GM23338 (cell line): ENCODE results near the gene IWS1. TPM values are rescaled to one million over a fixed set of nuclear protein-coding genes. Genes with fewer than 3 reads are reported as not detected.

Experiments
- ATAC-seq: fragments of 200-7000 bp; cut with Tn5 transposase; 3 replicates; pipeline ENCODE4 v1.9.1; 2020
- DNase-seq: peaks from one replicate; pipeline ENCODE4 v3.0.0-alpha.2; 2015; ENCODE audit warnings: low spot score
- H2AFZ ChIP-seq: fragments of 200-600 bp; sonication (generic); 2 replicates; pipeline ENCODE4 v1.8.0; 2016; ENCODE audit warnings: antibody characterized with exemption, mild to moderate bottlenecking, moderate library complexity
- H3F3A ChIP-seq: fragments of 200-600 bp; sonication (generic); replicated peaks from 2 replicates; pipeline ENCODE4 v1.8.0; 2017; ENCODE audit warnings: antibody characterized with exemption, mixed run types, low read depth
- H3K27ac ChIP-seq: fragments of 200-600 bp; sonication (generic); 2 replicates; pipeline ENCODE4 v1.6.1; 2016; ENCODE audit warnings: low read depth
- H3K27me3 ChIP-seq: fragments of 200-600 bp; sonication (generic); 2 replicates; pipeline ENCODE4 v1.8.0; 2016; ENCODE audit warnings: mild to moderate bottlenecking, mixed run types, moderate library complexity; ENCODE audit not compliant: insufficient read depth
- H3K36me3 ChIP-seq: fragments of 200-600 bp; sonication (generic); 2 replicates; pipeline ENCODE4 v1.8.0; 2016; ENCODE audit warnings: mild to moderate bottlenecking; ENCODE audit not compliant: insufficient read depth
- H3K4me1 ChIP-seq: fragments of 200-600 bp; sonication (generic); 2 replicates; pipeline ENCODE4 v1.8.0; 2016; ENCODE audit warnings: mild to moderate bottlenecking, moderate library complexity; ENCODE audit not compliant: insufficient read depth
- H3K4me2 ChIP-seq: fragments of 200-600 bp; sonication (generic); 2 replicates; pipeline ENCODE4 v1.7.1; 2017; ENCODE audit warnings: mixed run types
- H3K4me3 ChIP-seq: fragments of 200-600 bp; sonication (generic); 2 replicates; pipeline ENCODE4 v1.6.1; 2016; ENCODE audit warnings: mixed run types
- H3K79me2 ChIP-seq: fragments of 200-600 bp; sonication (generic); replicated peaks from 2 replicates; pipeline ENCODE4 v1.8.0; 2017; ENCODE audit warnings: mild to moderate bottlenecking; ENCODE audit not compliant: insufficient read depth
- H3K9me2 ChIP-seq: fragments of 200-600 bp; sonication (generic); 2 replicates; pipeline ENCODE4 v1.8.0; 2017; ENCODE audit not compliant: insufficient read depth
- H4K20me1 ChIP-seq: fragments of 200-600 bp; sonication (generic); replicated peaks from 2 replicates; pipeline ENCODE4 v1.8.0; 2017; ENCODE audit warnings: mild to moderate bottlenecking; ENCODE audit not compliant: insufficient read depth
- H3K27ac Mint-ChIP-seq: 2 replicates; pipeline ENCODE4 v1.8.0; 2020; ENCODE audit warnings: inconsistent platforms, mild to moderate bottlenecking, moderate library complexity, mixed read lengths
- H3K27me3 Mint-ChIP-seq: 3 replicates; pipeline ENCODE4 v1.8.0; 2022; ENCODE audit warnings: low read depth, mild to moderate bottlenecking, moderate library complexity, mixed read lengths, inconsistent platforms; ENCODE audit not compliant: insufficient read depth, poor library complexity
- H3K36me3 Mint-ChIP-seq: 3 replicates; pipeline ENCODE4 v1.8.0; 2021; ENCODE audit warnings: low read depth, mild to moderate bottlenecking, inconsistent platforms, moderate library complexity, mixed read lengths
- H3K4me1 Mint-ChIP-seq: 3 replicates; pipeline ENCODE4 v1.8.0; 2020; ENCODE audit warnings: mild to moderate bottlenecking, inconsistent platforms, mixed read lengths
- H3K4me3 Mint-ChIP-seq: 3 replicates; pipeline ENCODE4 v1.8.0; 2021; ENCODE audit warnings: moderate library complexity, mild to moderate bottlenecking, inconsistent platforms, mixed read lengths
- H3K9me3 Mint-ChIP-seq: 3 replicates; pipeline ENCODE4 v1.8.0; 2020; ENCODE audit warnings: moderate library complexity, mild to moderate bottlenecking, inconsistent platforms, mixed read lengths
- EZH2phosphoT487 ChIP-seq: fragments of 200-600 bp; sonication (generic); IDR thresholded peaks from one replicate; pipeline ENCODE4 v1.8.1; 2018; ENCODE audit warnings: antibody characterized with exemption; ENCODE audit not compliant: unreplicated experiment
- NANOG ChIP-seq: IDR thresholded peaks from 2 replicates; pipeline ENCODE4 v1.6.1; 2016; ENCODE audit warnings: antibody characterized with exemption, borderline replicate concordance
- polyA plus RNA-seq: library from polyadenylated mRNA; unstranded; fragments of >200 nt; fragmentation: Nextera tagmentation; extraction: Ambion mirVana; gene quantifications from 2 replicates; pipeline ENCODE4 v1.2.1, GENCODE V29; 2016
- total RNA-seq: library from RNA; depleted of rRNA; stranded (reverse); fragments of >200 nt; shearing (Covaris generic); gene quantifications from 2 replicates; pipeline ENCODE4 v1.2.3, GENCODE V29; 2014
- TF ChIP-seq, protein P1 (sequence below), 2 experiments: fragments of 200-600 bp in 1 of 2; sonication (generic) in 1 of 2; conservative IDR thresholded peaks; 2 replicates each; pipeline versions ENCODE4 v1.5.1 to v1.6.1; 2016 to 2017; ENCODE audit warnings: antibody characterized with exemption in 2 of 2, low read depth in 2 of 2, mild to moderate bottlenecking in 2 of 2, moderate library complexity in 1 of 2
- TF ChIP-seq, protein P2 (sequence below): IDR thresholded peaks from one replicate; pipeline ENCODE4 v1.6.1; 2018; ENCODE audit warnings: antibody characterized with exemption; ENCODE audit not compliant: unreplicated experiment
- TF ChIP-seq, protein P3 (sequence below): fragments of 250-450 bp; sonication (Bioruptor Pico); IDR thresholded peaks from 2 replicates; pipeline ENCODE4 v1.5.0; 2020; ENCODE audit warnings: mild to moderate bottlenecking, moderate library complexity

Gene IWS1
- total and polyA plus RNA-seq, 2 experiments from 2014 or later, result 82.8 to 97.2 TPM

DNA sequence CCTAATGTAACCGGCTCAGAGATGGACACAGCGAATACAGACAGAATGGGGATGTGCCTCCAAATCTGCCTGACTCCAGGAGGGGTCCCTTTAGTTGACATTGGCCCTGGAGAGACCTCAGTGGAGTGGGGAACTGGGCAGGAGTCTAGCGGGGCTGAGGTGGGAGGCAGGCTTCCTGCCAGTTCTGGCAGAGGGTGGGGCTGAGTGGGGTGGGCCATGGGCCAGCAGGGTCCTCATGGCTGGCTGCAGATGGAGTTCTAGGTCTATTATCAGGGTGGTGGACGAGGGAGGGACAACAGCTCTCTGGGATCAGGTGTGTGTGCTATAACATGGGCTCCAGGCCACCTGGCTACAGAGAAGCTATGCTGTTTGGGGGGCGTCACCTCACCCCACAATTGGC is 86.9 kb downstream of the IWS1 start:
- Mint-ChIP-seq H3K27me3 (peaks cover 3% of the 10 kb centered on the region), H3K9me3 (peaks cover 18% of the 10 kb centered on the region), H3K27ac (peak overlapping the region; percentile 25; the same call in 1 of the 2 replicates), H3K4me3 (no peak overlapping the region), H3K4me1 (no peaks in the 10 kb centered on the region), H3K36me3 (peaks cover 3% of the 10 kb centered on the region; the same call in 1 of the 3 replicates)
- no peak for ATAC-seq
- TF ChIP-seq, protein P1, sequence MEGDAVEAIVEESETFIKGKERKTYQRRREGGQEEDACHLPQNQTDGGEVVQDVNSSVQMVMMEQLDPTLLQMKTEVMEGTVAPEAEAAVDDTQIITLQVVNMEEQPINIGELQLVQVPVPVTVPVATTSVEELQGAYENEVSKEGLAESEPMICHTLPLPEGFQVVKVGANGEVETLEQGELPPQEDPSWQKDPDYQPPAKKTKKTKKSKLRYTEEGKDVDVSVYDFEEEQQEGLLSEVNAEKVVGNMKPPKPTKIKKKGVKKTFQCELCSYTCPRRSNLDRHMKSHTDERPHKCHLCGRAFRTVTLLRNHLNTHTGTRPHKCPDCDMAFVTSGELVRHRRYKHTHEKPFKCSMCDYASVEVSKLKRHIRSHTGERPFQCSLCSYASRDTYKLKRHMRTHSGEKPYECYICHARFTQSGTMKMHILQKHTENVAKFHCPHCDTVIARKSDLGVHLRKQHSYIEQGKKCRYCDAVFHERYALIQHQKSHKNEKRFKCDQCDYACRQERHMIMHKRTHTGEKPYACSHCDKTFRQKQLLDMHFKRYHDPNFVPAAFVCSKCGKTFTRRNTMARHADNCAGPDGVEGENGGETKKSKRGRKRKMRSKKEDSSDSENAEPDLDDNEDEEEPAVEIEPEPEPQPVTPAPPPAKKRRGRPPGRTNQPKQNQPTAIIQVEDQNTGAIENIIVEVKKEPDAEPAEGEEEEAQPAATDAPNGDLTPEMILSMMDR (conservative IDR thresholded peaks at IDR 0.05; ENCODE audit: low read depth in 2 of 2), result no peak
- TF ChIP-seq NANOG (no peak), EZH2phosphoT487 (no peak)
- TF ChIP-seq, protein P2, sequence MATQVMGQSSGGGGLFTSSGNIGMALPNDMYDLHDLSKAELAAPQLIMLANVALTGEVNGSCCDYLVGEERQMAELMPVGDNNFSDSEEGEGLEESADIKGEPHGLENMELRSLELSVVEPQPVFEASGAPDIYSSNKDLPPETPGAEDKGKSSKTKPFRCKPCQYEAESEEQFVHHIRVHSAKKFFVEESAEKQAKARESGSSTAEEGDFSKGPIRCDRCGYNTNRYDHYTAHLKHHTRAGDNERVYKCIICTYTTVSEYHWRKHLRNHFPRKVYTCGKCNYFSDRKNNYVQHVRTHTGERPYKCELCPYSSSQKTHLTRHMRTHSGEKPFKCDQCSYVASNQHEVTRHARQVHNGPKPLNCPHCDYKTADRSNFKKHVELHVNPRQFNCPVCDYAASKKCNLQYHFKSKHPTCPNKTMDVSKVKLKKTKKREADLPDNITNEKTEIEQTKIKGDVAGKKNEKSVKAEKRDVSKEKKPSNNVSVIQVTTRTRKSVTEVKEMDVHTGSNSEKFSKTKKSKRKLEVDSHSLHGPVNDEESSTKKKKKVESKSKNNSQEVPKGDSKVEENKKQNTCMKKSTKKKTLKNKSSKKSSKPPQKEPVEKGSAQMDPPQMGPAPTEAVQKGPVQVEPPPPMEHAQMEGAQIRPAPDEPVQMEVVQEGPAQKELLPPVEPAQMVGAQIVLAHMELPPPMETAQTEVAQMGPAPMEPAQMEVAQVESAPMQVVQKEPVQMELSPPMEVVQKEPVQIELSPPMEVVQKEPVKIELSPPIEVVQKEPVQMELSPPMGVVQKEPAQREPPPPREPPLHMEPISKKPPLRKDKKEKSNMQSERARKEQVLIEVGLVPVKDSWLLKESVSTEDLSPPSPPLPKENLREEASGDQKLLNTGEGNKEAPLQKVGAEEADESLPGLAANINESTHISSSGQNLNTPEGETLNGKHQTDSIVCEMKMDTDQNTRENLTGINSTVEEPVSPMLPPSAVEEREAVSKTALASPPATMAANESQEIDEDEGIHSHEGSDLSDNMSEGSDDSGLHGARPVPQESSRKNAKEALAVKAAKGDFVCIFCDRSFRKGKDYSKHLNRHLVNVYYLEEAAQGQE, result no peak
- H4K20me1 ChIP-seq, result no peaks in the 10 kb centered on the region
- no peak overlapping the region for H3K27ac ChIP-seq
- H3K36me3 ChIP-seq, result no peaks in the 10 kb centered on the region
- no peaks in the 10 kb centered on the region for H3K79me2 ChIP-seq
- H3K27me3 ChIP-seq, result no peaks in the 10 kb centered on the region
- H2AFZ ChIP-seq, result no peak overlapping the region
- no peaks in the 10 kb centered on the region for H3K4me1 ChIP-seq
- no peak overlapping the region for H3K4me3 ChIP-seq
- no peaks in the 10 kb centered on the region for H3K9me2 ChIP-seq
- H3F3A ChIP-seq, result no peaks in the 10 kb centered on the region
- H3K4me2 ChIP-seq, result no peak overlapping the region
- DNase-seq, result no peak

DNA sequence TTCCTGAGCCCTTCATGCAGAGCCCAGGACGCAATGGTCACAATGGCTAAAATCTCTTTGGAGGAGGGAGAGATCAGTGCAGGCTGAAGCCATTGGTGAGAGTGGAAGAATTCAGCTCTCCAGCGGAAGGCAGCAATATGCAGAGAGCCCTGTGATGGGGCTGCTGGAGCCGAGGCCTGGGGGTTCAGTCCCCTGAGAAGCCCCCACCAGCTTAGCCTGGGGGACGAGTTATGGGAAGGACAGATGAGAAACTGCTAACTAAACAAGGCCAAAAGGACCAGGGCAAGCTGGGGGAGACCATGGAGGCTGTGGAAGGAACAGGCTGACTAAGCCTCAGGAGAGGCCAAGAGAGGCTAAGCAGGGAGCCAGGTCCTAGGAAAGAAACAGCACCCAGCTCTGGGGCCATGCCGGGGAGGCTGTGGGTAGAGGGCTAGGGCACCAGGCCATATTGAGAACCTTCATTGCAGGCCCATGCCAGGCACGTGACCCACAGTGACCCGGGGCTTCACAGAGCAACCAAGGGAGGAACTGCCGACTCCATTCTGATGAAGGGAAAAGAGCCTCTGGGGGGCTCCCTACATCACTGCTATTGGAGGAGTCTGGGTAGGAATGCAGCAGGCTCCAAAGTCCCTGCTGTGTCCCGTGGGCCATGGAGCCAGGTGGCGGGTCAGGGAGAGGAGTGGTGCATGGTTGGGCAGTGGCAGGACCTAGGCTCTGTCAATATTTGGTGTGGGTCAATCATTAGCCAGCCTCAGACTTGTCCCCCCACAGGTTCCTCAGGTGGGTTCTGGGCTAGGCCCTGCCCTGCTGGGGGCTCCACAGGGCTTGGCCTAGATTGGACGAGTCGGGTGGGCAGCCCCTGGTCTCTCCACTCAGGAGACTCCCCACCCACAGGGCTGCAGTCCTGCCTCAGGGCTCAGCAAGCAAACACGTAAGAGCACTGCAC is 88.2 kb downstream of the IWS1 start:
- no peak overlapping the region for H3K4me3 ChIP-seq
- H3K79me2 ChIP-seq, result no peaks in the 10 kb centered on the region
- no peaks in the 10 kb centered on the region for H3K4me1 ChIP-seq
- Mint-ChIP-seq H3K9me3 (peaks cover 14% of the 10 kb centered on the region), H3K27ac (no peak overlapping the region), H3K4me1 (no peaks in the 10 kb centered on the region), H3K4me3 (no peak overlapping the region), H3K27me3 (peaks cover 5% of the 10 kb centered on the region), H3K36me3 (peaks cover 3% of the 10 kb centered on the region; the same call in 1 of the 3 replicates)
- H3K36me3 ChIP-seq, result no peaks in the 10 kb centered on the region
- no peaks in the 10 kb centered on the region for H3K9me2 ChIP-seq
- DNase-seq, result peak; percentile 38
- no peak overlapping the region for H3K4me2 ChIP-seq
- no peaks in the 10 kb centered on the region for H3K27me3 ChIP-seq
- H4K20me1 ChIP-seq, result no peaks in the 10 kb centered on the region
- no peaks in the 10 kb centered on the region for H3F3A ChIP-seq
- peak; percentile 95 for ATAC-seq
- H2AFZ ChIP-seq, result no peak overlapping the region
- TF ChIP-seq, protein P1 (conservative IDR thresholded peaks at IDR 0.05; ENCODE audit: low read depth in 2 of 2), result peak in 1 of 2 experiments; percentile 38; a peak in 1 of 4 replicates
- TF ChIP-seq, protein P3, sequence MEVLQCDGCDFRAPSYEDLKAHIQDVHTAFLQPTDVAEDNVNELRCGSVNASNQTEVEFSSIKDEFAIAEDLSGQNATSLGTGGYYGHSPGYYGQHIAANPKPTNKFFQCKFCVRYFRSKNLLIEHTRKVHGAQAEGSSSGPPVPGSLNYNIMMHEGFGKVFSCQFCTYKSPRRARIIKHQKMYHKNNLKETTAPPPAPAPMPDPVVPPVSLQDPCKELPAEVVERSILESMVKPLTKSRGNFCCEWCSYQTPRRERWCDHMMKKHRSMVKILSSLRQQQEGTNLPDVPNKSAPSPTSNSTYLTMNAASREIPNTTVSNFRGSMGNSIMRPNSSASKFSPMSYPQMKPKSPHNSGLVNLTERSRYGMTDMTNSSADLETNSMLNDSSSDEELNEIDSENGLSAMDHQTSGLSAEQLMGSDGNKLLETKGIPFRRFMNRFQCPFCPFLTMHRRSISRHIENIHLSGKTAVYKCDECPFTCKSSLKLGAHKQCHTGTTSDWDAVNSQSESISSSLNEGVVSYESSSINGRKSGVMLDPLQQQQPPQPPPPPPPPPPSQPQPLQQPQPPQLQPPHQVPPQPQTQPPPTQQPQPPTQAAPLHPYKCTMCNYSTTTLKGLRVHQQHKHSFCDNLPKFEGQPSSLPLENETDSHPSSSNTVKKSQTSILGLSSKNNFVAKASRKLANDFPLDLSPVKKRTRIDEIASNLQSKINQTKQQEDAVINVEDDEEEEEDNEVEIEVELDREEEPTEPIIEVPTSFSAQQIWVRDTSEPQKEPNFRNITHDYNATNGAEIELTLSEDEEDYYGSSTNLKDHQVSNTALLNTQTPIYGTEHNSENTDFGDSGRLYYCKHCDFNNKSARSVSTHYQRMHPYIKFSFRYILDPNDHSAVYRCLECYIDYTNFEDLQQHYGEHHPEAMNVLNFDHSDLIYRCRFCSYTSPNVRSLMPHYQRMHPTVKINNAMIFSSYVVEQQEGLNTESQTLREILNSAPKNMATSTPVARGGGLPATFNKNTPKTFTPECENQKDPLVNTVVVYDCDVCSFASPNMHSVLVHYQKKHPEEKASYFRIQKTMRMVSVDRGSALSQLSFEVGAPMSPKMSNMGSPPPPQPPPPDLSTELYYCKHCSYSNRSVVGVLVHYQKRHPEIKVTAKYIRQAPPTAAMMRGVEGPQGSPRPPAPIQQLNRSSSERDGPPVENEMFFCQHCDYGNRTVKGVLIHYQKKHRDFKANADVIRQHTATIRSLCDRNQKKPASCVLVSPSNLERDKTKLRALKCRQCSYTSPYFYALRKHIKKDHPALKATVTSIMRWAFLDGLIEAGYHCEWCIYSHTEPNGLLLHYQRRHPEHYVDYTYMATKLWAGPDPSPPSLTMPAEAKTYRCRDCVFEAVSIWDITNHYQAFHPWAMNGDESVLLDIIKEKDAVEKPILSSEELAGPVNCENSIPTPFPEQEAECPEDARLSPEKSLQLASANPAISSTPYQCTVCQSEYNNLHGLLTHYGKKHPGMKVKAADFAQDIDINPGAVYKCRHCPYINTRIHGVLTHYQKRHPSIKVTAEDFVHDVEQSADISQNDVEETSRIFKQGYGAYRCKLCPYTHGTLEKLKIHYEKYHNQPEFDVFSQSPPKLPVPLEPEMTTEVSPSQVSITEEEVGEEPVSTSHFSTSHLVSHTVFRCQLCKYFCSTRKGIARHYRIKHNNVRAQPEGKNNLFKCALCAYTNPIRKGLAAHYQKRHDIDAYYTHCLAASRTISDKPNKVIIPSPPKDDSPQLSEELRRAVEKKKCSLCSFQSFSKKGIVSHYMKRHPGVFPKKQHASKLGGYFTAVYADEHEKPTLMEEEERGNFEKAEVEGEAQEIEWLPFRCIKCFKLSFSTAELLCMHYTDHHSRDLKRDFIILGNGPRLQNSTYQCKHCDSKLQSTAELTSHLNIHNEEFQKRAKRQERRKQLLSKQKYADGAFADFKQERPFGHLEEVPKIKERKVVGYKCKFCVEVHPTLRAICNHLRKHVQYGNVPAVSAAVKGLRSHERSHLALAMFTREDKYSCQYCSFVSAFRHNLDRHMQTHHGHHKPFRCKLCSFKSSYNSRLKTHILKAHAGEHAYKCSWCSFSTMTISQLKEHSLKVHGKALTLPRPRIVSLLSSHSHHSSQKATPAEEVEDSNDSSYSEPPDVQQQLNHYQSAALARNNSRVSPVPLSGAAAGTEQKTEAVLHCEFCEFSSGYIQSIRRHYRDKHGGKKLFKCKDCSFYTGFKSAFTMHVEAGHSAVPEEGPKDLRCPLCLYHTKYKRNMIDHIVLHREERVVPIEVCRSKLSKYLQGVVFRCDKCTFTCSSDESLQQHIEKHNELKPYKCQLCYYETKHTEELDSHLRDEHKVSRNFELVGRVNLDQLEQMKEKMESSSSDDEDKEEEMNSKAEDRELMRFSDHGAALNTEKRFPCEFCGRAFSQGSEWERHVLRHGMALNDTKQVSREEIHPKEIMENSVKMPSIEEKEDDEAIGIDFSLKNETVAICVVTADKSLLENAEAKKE, result no peak
- H3K27ac ChIP-seq, result no peak overlapping the region
